Endothelial cell of umbilical vein (primary cell): Measurements from ENCODE around the gene EHD2.

Experiments used
- EZH2 ChIP-seq: IDR thresholded peaks from 2 replicates; pipeline ENCODE4 v1.6.1; 2012; ENCODE audit warnings: borderline replicate concordance, low read depth, mild to moderate bottlenecking, moderate library complexity, low read length, inconsistent platforms; ENCODE audit not compliant: severe bottlenecking
- FOS ChIP-seq: IDR thresholded peaks from 2 replicates; pipeline ENCODE4 v1.6.1; 2011; ENCODE audit warnings: mild to moderate bottlenecking, low read length, moderate library complexity, borderline replicate concordance; ENCODE audit not compliant: insufficient read depth
- GATA2 ChIP-seq: IDR thresholded peaks from 2 replicates; pipeline ENCODE4 v1.7.0; 2011; ENCODE audit warnings: low read depth, mild to moderate bottlenecking, moderate library complexity, mixed read lengths, low read length; ENCODE audit not compliant: insufficient read length, insufficient read depth
- JUN ChIP-seq: IDR thresholded peaks from 2 replicates; pipeline ENCODE4 v1.6.1; 2011; ENCODE audit warnings: borderline replicate concordance, low read depth; ENCODE audit not compliant: insufficient read length, insufficient read depth
- MYC ChIP-seq: IDR thresholded peaks from one replicate; pipeline ENCODE4 v1.6.1; 2011; ENCODE audit warnings: mild to moderate bottlenecking, low read depth, low read length
- POLR2A ChIP-seq: IDR thresholded peaks from 2 replicates; pipeline ENCODE4 v1.6.1; 2012; ENCODE audit warnings: low read depth, mild to moderate bottlenecking, control low read depth, low read length
- POLR2AphosphoS5 ChIP-seq: IDR thresholded peaks from 2 replicates; pipeline ENCODE4 v1.6.1; 2012; ENCODE audit warnings: low read depth, mild to moderate bottlenecking, control low read depth, low read length, moderate library complexity; ENCODE audit not compliant: insufficient read depth
- TF ChIP-seq, protein P1 (sequence below), 2 donors: IDR thresholded peaks; 1 replicate in 1 of 2; 2 replicates in 1 of 2; pipeline ENCODE4 v1.5.1; 2011; ENCODE audit warnings: low read length in 2 of 2, mild to moderate bottlenecking in 2 of 2, moderate library complexity in 2 of 2, control low read depth in 1 of 2, inconsistent platforms in 1 of 2, low read depth in 1 of 2; ENCODE audit not compliant: insufficient read depth in 1 of 2; ENCODE audit errors: extremely low read depth in 1 of 2
- TF ChIP-seq, protein P2 (sequence below): IDR thresholded peaks from 2 replicates; pipeline ENCODE4 v1.6.1; 2011; ENCODE audit not compliant: insufficient read depth, insufficient read length

DNA sequence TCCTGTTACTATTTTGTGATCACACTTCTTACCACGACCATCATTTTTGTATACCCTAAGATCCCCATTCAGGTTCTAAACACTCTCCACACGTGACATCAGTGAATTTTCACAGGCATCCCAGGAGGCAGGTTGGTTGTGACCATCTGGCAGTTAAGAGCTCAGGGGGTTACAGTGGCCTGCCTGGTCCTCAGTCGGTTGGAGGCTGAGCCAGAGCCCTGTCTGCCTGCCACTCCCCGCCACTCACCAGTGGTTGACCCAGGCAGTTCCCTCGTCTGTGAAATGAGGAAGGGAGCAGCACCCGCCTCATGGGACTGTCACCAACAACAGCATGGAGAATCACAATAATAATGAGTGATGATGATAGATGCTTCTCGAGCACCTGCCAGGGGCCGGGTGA, 36.4 kb upstream of the EHD2 start:
- TF ChIP-seq, protein P1, sequence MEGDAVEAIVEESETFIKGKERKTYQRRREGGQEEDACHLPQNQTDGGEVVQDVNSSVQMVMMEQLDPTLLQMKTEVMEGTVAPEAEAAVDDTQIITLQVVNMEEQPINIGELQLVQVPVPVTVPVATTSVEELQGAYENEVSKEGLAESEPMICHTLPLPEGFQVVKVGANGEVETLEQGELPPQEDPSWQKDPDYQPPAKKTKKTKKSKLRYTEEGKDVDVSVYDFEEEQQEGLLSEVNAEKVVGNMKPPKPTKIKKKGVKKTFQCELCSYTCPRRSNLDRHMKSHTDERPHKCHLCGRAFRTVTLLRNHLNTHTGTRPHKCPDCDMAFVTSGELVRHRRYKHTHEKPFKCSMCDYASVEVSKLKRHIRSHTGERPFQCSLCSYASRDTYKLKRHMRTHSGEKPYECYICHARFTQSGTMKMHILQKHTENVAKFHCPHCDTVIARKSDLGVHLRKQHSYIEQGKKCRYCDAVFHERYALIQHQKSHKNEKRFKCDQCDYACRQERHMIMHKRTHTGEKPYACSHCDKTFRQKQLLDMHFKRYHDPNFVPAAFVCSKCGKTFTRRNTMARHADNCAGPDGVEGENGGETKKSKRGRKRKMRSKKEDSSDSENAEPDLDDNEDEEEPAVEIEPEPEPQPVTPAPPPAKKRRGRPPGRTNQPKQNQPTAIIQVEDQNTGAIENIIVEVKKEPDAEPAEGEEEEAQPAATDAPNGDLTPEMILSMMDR (IDR thresholded peaks at IDR 0.05; ENCODE audit: extremely low read depth in 1 of 2, insufficient read depth in 1 of 2, low read depth in 1 of 2, low read length in 2 of 2), result no peak
- TF ChIP-seq JUN (no peak), POLR2A (no peak), EZH2 (no peak), POLR2AphosphoS5 (no peak), MYC (no peak), FOS (no peak), GATA2 (no peak)
- TF ChIP-seq, protein P2, sequence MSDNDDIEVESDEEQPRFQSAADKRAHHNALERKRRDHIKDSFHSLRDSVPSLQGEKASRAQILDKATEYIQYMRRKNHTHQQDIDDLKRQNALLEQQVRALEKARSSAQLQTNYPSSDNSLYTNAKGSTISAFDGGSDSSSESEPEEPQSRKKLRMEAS, result no peak
